H1 (cell line): ENCODE results near the gene GPATCH2L. TPM values are rescaled to one million over a fixed set of nuclear protein-coding genes. Genes with fewer than 3 reads are reported as not detected.

Experiments
- CHD1 ChIP-seq: IDR thresholded peaks from 2 replicates; pipeline ENCODE4 v1.6.1; 2012; ENCODE audit warnings: low read depth, low read length, improper control_type of control experiment
- CHD7 ChIP-seq: fragments of 300-600 bp; sonication (generic); IDR thresholded peaks from 2 replicates; pipeline ENCODE4 v1.7.1; 2012; ENCODE audit warnings: low read length, moderate library complexity, mild to moderate bottlenecking, inconsistent platforms; ENCODE audit not compliant: insufficient replicate concordance
- JUND ChIP-seq: IDR thresholded peaks from 2 replicates; pipeline ENCODE4 v1.6.1; 2011; ENCODE audit warnings: mild to moderate bottlenecking, improper control_type of control experiment, low read length
- PHF8 ChIP-seq: fragments of 200-600 bp; sonication (generic); conservative IDR thresholded peaks from 2 replicates; pipeline ENCODE4 v1.7.1; 2012; ENCODE audit warnings: low read depth, mild to moderate bottlenecking, inconsistent platforms, low read length, moderate library complexity
- POU5F1 ChIP-seq: IDR thresholded peaks from 2 replicates; pipeline ENCODE4 v1.6.1; 2011; ENCODE audit warnings: low read depth, mild to moderate bottlenecking, low read length, moderate library complexity
- RFX5 ChIP-seq: IDR thresholded peaks from 2 replicates; pipeline ENCODE4 v1.6.1; 2011; ENCODE audit warnings: low read depth, low read length, improper control_type of control experiment, borderline replicate concordance
- USF2 ChIP-seq: IDR thresholded peaks from 2 replicates; pipeline ENCODE4 v1.6.1; 2011; ENCODE audit warnings: low read length, improper control_type of control experiment
- polyA plus RNA-seq, 7 experiments: library from polyadenylated mRNA; depleted of rRNA in 3 of 7; stranded (reverse) in 5 of 7; unstranded in 2 of 7; fragments of >200 nt in 5 of 7; fragments of 200-250 nt in 2 of 7; gene quantifications; 1 replicate in 5 of 7; 2 replicates in 1 of 7; 4 replicates in 1 of 7; pipeline versions ENCODE4 v1.2.1 to v1.2.3, GENCODE V29; 2011 to 2013; ENCODE audit warnings: missing spikeins in 2 of 7, mixed read lengths in 2 of 7
- total RNA-seq: library from RNA; stranded (reverse); fragmentation: NEBNext Ultra II Directional; extraction: Animal tissue kit (Norgen Biotek cat#: 25700); gene quantifications from 2 replicates; pipeline ENCODE4 v1.2.1, GENCODE V29; 2021

The GPATCH2L gene
- total and polyA plus RNA-seq, 2 of the 8 experiments (the other 6 are each of a cell fraction or from before 2014, with no cell fraction given) = 26.0 to 54.9 TPM

- no peak for TF ChIP-seq CHD7
- no peak for TF ChIP-seq JUND
- no peak for TF ChIP-seq POU5F1
- TF ChIP-seq USF2 = no peak
- no peak for TF ChIP-seq CHD1
- TF ChIP-seq PHF8 = no peak
- no peak for TF ChIP-seq RFX5
Observed at GRCh38 chr14:76109087-76109880, 42.4 kb upstream of the GPATCH2L start (continued).
